ENCODE data around the gene LBP.
"Not testable (repeated sequence)": the region's sequence is repeated elsewhere in the genome, so short reads cannot be mapped to it uniquely, and the experiment has no call there.

The LBP gene

DNA sequence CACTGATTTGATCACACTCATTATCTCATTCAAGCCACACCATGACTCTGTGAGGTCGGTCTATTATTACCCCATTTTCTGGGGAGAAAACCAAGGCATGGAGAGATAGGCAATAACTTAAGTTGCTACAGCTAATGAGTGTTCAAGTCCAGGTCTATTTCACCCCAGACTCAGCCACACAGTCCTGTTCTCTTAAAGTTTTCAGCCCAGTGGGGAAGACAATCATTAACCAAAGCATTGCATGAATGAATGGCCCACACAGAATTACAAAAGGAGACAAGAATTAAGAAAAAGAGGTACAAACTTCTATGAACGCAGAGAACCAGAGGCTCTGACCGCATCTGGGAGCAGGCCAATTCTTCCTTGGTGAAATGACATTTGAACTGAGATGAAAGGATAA is 35.2 kb upstream of the LBP start:
- Mint-ChIP-seq H3K36me3 (ENCODE audit: low read depth) (no peaks in the 10 kb centered on the region), H3K4me3 (no peak overlapping the region), H3K27me3 (ENCODE audit: low read depth) (peaks cover 7% of the 10 kb centered on the region), H3K27ac (no peak overlapping the region), H3K4me1 (ENCODE audit: low read depth) (peaks cover 4% of the 10 kb centered on the region), H3K9me3 (no peaks in the 10 kb centered on the region)

DNA sequence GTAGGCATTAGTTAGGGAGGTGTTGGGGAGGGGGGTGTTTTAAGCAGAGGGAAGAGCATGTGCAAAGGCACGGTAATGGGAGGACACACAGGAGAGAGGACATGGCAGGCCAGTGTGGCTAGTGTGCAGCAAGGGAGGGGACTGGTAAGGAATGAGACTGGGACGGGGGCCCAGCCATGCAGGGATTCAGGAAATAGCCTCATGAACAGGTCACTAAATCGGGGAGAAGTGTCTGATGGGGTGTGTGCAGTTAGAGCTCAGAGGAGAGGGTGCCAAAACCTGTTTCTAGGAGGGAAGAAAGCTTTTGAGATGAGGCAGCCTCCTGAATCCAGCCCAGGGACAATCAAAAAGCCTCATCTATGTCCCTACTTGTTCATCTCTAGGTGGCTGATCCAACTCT is 34.8 kb upstream of the LBP start:
- H3K27me3 Mint-ChIP-seq (ENCODE audit: low read depth), result peaks cover 4% of the 10 kb centered on the region
- H3K4me1 Mint-ChIP-seq (ENCODE audit: low read depth), result peaks cover 4% of the 10 kb centered on the region
- no peak overlapping the region for H3K4me3 Mint-ChIP-seq
- H3K27ac Mint-ChIP-seq, result no peak overlapping the region
- H3K36me3 Mint-ChIP-seq (ENCODE audit: low read depth), result no peaks in the 10 kb centered on the region
- no peaks in the 10 kb centered on the region for H3K9me3 Mint-ChIP-seq

GRCh38 chr20:38313676-38314075 is 32.6 kb upstream of the LBP start:
- Mint-ChIP-seq H3K4me3 (no peak overlapping the region), H3K4me1 (ENCODE audit: low read depth) (no peaks in the 10 kb centered on the region), H3K27ac (no peak overlapping the region), H3K27me3 (ENCODE audit: low read depth) (peaks cover 9% of the 10 kb centered on the region), H3K36me3 (ENCODE audit: low read depth) (no peaks in the 10 kb centered on the region), H3K9me3 (no peaks in the 10 kb centered on the region)

- not testable (repeated sequence) for H3K4me3 Mint-ChIP-seq; H3K4me1 Mint-ChIP-seq (ENCODE audit: low read depth); H3K36me3 Mint-ChIP-seq (ENCODE audit: low read depth); H3K9me3 Mint-ChIP-seq; H3K27me3 Mint-ChIP-seq (ENCODE audit: low read depth); H3K27ac Mint-ChIP-seq
Observed at GRCh38 chr20:38314350-38314749, 31.9 kb upstream of the LBP start.

- no peaks in the 10 kb centered on the region for H3K4me1 Mint-ChIP-seq (ENCODE audit: low read depth)
- H3K4me3 Mint-ChIP-seq, result no peak overlapping the region
- H3K9me3 Mint-ChIP-seq, result no peaks in the 10 kb centered on the region
- H3K27me3 Mint-ChIP-seq (ENCODE audit: low read depth), result peaks cover 12% of the 10 kb centered on the region
- no peak overlapping the region for H3K27ac Mint-ChIP-seq
- H3K36me3 Mint-ChIP-seq (ENCODE audit: low read depth), result no peaks in the 10 kb centered on the region
Observed at GRCh38 chr20:38315290-38315966, 30.9 kb upstream of the LBP start.

DNA sequence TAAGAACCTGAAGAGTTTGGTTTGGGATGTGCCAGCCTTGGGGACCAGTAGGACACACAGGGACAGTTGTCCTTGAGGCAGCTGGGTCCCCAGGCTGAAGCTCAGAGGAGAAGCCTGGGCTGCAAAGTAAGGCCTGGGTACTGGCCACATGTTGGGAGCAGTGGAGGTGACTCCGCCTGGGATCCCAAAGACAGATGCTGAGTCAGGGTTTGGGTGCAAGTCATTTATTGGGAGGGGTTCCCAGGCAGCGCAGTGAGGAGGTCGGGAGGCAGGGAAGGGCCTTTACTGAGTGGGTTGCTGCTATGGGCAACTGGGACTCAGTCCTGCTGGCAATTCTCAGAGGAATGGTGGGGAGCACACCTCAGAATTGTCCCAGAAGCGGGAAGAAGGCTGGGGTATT is 29.9 kb upstream of the LBP start:
- H3K9me3 Mint-ChIP-seq, result no peaks in the 10 kb centered on the region

DNA sequence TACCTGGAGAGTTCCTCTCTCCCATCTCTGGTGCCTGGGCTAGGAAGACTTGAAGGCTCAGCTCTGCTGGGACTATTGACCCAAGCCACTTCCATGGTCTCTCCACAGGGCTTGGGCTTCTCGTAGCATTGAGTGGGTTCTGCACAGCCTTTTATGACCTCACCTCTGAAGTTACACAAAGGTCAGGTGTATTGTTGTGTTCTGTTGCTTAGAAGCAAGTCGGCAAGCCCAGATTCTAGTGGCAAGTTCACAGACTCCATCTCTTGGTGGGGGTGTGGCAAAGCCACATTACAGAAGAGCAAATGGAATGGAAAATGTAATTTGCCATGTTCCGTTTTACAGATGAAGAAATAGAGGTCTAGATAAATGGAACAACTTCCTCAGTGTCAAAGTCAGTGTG is 28.9 kb upstream of the LBP start:
- Mint-ChIP-seq H3K4me3 (no peak overlapping the region), H3K36me3 (ENCODE audit: low read depth) (no peaks in the 10 kb centered on the region), H3K9me3 (no peaks in the 10 kb centered on the region), H3K27ac (no peak overlapping the region), H3K4me1 (ENCODE audit: low read depth) (no peaks in the 10 kb centered on the region), H3K27me3 (ENCODE audit: low read depth) (peaks cover 18% of the 10 kb centered on the region)

More for the DNA sequence above, 29.9 kb upstream of the LBP start:
- no peak overlapping the region for H3K4me3 Mint-ChIP-seq
- H3K27ac Mint-ChIP-seq, result no peak overlapping the region
- no peaks in the 10 kb centered on the region for H3K4me1 Mint-ChIP-seq (ENCODE audit: low read depth)
- H3K36me3 Mint-ChIP-seq (ENCODE audit: low read depth), result no peaks in the 10 kb centered on the region
- H3K27me3 Mint-ChIP-seq (ENCODE audit: low read depth), result peaks cover 12% of the 10 kb centered on the region

DNA sequence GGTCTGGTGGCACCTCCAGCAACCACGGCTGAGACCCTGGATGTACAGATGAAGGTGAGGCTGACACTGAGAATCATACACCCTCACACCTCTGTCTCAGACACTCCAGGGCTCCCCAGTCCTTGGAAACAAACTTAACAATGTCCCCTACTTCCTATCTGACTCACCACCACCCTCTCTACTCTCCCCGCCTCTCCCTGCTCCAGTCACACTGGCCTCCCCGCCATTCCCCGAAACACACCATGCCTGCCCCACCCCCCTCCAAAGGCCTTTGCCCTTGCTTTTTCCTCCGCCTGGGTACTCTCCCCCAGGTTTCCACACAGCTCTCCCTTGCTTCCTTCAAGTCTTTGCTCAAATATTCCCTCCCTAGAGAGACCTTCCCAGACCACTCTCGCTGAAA is 26.1 kb upstream of the LBP start:
- no peaks in the 10 kb centered on the region for H3K4me1 Mint-ChIP-seq (ENCODE audit: low read depth)
- no peak overlapping the region for H3K4me3 Mint-ChIP-seq
- no peaks in the 10 kb centered on the region for H3K36me3 Mint-ChIP-seq (ENCODE audit: low read depth)
- peaks cover 22% of the 10 kb centered on the region for H3K27me3 Mint-ChIP-seq (ENCODE audit: low read depth)
- no peaks in the 10 kb centered on the region for H3K9me3 Mint-ChIP-seq
- H3K27ac Mint-ChIP-seq, result no peak overlapping the region

DNA sequence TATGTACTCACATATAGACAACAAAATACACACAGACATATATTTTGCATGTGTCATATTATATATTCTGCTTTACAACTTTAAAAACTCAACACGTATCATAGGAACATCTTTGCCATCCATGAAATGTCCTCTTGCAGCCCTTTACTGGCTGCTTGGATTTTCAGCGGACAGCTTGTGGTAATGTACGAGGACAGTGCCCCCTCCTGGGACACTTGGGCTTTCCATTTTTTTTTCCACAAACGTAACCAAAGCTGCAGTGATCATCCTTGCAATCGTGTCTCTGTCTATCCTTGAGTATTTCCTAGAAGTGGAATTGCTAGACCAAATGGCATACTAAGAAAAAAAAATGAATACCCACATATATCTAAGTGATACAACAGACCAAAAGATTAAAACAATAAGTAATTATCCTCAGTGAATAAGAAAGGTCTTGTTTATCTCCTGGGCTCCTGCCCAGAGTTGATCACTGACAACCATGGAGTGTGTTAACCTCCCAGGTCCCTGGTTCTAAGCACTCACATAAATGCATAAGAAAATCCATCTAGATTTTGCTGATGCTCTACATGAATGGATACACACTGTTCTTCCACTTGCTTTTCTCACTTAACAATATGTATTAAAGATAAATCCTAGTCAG is 24.2 kb upstream of the LBP start:
- H3K36me3 Mint-ChIP-seq (ENCODE audit: low read depth), result no peaks in the 10 kb centered on the region
- no peaks in the 10 kb centered on the region for H3K9me3 Mint-ChIP-seq
- no peaks in the 10 kb centered on the region for H3K4me1 Mint-ChIP-seq (ENCODE audit: low read depth)
- no peak overlapping the region for H3K4me3 Mint-ChIP-seq
- peaks cover 22% of the 10 kb centered on the region for H3K27me3 Mint-ChIP-seq (ENCODE audit: low read depth)
- no peak overlapping the region for H3K27ac Mint-ChIP-seq

- Mint-ChIP-seq H3K27me3 (ENCODE audit: low read depth) (peaks cover 16% of the 10 kb centered on the region), H3K4me3 (no peak overlapping the region), H3K9me3 (no peaks in the 10 kb centered on the region), H3K36me3 (ENCODE audit: low read depth) (no peaks in the 10 kb centered on the region), H3K27ac (no peak overlapping the region), H3K4me1 (ENCODE audit: low read depth) (no peaks in the 10 kb centered on the region)
Observed at GRCh38 chr20:38324159-38324558, 22.1 kb upstream of the LBP start.

DNA sequence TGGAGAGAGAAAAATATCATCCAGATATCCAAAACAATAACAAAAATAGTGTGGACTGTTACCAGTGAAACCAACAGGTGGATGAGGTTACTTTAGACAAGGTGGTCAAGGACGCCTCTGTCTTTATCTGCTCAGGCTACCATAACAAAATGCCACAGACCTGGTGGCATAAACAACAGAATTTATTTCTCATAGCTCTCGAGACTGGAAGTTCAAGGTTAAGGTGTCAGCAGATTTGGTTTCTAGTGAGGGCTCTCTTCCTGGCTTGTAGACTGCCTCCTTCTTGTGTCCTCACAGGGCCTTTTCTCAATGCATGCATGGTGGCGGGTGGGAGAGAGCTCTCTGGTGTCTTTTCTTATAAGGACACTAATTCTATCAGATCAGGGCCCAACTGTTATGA is 21.1 kb upstream of the LBP start:
- Mint-ChIP-seq H3K36me3 (ENCODE audit: low read depth) (no peaks in the 10 kb centered on the region), H3K9me3 (no peaks in the 10 kb centered on the region), H3K4me1 (ENCODE audit: low read depth) (no peaks in the 10 kb centered on the region), H3K27ac (no peak overlapping the region), H3K27me3 (ENCODE audit: low read depth) (peaks cover 16% of the 10 kb centered on the region), H3K4me3 (no peak overlapping the region)

DNA sequence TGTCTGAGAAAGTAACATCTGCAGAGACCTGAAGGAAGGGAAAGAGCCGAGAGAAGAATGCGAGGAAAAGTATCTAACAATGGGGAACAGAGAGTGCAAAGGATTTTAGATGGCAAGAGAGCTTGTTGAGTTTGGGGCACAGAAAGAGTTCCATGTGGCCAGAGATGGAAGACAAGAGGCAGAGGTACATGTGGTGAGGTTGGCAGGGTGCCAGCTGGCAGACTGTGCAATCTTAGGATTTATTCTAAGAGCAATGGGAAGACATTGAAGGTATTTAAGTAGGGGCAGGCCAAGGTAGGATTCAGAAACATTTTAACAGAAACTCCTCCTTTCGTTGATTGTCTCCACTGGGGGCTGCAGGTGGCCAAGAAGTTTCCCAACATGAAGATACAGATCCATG is 20.4 kb upstream of the LBP start:
- no peaks in the 10 kb centered on the region for H3K4me1 Mint-ChIP-seq (ENCODE audit: low read depth)
- H3K27me3 Mint-ChIP-seq (ENCODE audit: low read depth), result peaks cover 10% of the 10 kb centered on the region
- no peak overlapping the region for H3K27ac Mint-ChIP-seq
- H3K9me3 Mint-ChIP-seq, result no peaks in the 10 kb centered on the region
- H3K4me3 Mint-ChIP-seq, result no peak overlapping the region
- H3K36me3 Mint-ChIP-seq (ENCODE audit: low read depth), result no peaks in the 10 kb centered on the region

DNA sequence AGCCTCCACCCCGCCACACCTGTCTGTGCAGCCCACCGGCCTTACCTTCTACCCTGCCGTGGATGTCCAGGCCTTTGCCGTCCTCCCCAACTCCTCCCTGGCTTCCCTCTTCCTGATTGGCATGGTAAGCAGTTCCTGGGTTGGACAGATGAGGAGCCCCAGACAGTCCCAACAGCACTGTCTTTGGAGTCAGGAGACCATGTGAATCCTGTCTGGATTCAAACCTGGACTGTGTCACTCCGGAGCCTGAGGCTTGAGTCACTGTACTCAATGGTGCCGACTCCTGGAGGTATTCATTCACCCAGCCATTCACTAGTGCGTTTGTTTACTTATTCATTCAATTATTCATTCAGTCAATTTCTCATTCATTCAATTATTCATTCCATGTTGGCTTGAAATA is 20.0 kb upstream of the LBP start:
- Mint-ChIP-seq H3K4me3 (no peak overlapping the region), H3K4me1 (ENCODE audit: low read depth) (no peaks in the 10 kb centered on the region), H3K27me3 (ENCODE audit: low read depth) (peaks cover 10% of the 10 kb centered on the region), H3K9me3 (no peaks in the 10 kb centered on the region), H3K36me3 (ENCODE audit: low read depth) (no peaks in the 10 kb centered on the region), H3K27ac (no peak overlapping the region)

DNA sequence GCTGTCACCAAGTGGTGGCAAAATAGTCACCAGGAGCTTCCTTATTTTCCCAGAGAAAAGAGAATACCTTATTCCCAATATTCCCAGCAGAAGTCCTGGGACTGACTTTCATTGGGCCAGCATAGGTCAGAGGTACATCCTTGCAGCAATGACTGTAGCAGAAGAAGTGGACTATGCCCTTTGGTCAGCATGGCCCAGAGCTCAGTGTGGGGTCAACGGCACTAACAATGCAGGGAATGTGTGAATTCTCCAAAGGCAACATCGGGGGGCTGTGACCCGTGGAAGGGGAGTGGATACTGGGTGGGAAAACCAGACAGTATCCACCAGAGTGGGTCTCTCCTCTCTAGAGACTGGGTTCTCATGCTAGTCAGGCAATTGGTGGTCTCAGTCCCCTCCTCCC is 15.6 kb upstream of the LBP start:
- Mint-ChIP-seq H3K27ac (no peak overlapping the region), H3K36me3 (ENCODE audit: low read depth) (no peaks in the 10 kb centered on the region), H3K9me3 (no peaks in the 10 kb centered on the region), H3K27me3 (ENCODE audit: low read depth) (no peaks in the 10 kb centered on the region), H3K4me1 (ENCODE audit: low read depth) (no peaks in the 10 kb centered on the region), H3K4me3 (no peak overlapping the region)

- H3K36me3 Mint-ChIP-seq (ENCODE audit: low read depth), result no peaks in the 10 kb centered on the region
- no peak overlapping the region for H3K4me3 Mint-ChIP-seq
- no peaks in the 10 kb centered on the region for H3K4me1 Mint-ChIP-seq (ENCODE audit: low read depth)
- H3K27me3 Mint-ChIP-seq (ENCODE audit: low read depth), result peaks cover 2% of the 10 kb centered on the region
- no peak overlapping the region for H3K27ac Mint-ChIP-seq
- no peaks in the 10 kb centered on the region for H3K9me3 Mint-ChIP-seq
Observed at GRCh38 chr20:38331245-38331644, 15.0 kb upstream of the LBP start.

- Mint-ChIP-seq H3K36me3 (ENCODE audit: low read depth) (no peaks in the 10 kb centered on the region), H3K27ac (no peak overlapping the region), H3K4me1 (ENCODE audit: low read depth) (no peaks in the 10 kb centered on the region), H3K9me3 (no peaks in the 10 kb centered on the region), H3K4me3 (no peak overlapping the region), H3K27me3 (ENCODE audit: low read depth) (peaks cover 4% of the 10 kb centered on the region)
Observed at GRCh38 chr20:38331814-38332213, 14.5 kb upstream of the LBP start.
